ENCODE results near the gene SCARB1. TPM values are rescaled to one million over a fixed set of nuclear protein-coding genes. Genes with fewer than 3 reads are reported as not detected.
A peak's percentile ranks its signal among the peaks of the same experiment; 100 is the strongest.

The SCARB1 gene
- total RNA-seq, 4 donors from 2014 or later = 2.1 to 37.0 (median 9.6) TPM

- Histone ChIP-seq H3K9me3 (no peaks in the 10 kb centered on the region), H3K27ac (peak overlapping the region; percentile 92), H3K4me3 (no peak overlapping the region), H3K4me1 (peaks cover 11 to 19% of the 10 kb centered on the region in 2 donors), H3K27me3 (no peaks in the 10 kb centered on the region), H3K36me3 (no peaks in the 10 kb centered on the region)
- TF ChIP-seq, protein P1, sequence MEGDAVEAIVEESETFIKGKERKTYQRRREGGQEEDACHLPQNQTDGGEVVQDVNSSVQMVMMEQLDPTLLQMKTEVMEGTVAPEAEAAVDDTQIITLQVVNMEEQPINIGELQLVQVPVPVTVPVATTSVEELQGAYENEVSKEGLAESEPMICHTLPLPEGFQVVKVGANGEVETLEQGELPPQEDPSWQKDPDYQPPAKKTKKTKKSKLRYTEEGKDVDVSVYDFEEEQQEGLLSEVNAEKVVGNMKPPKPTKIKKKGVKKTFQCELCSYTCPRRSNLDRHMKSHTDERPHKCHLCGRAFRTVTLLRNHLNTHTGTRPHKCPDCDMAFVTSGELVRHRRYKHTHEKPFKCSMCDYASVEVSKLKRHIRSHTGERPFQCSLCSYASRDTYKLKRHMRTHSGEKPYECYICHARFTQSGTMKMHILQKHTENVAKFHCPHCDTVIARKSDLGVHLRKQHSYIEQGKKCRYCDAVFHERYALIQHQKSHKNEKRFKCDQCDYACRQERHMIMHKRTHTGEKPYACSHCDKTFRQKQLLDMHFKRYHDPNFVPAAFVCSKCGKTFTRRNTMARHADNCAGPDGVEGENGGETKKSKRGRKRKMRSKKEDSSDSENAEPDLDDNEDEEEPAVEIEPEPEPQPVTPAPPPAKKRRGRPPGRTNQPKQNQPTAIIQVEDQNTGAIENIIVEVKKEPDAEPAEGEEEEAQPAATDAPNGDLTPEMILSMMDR (IDR thresholded peaks at IDR 0.05) = no peak
- TF ChIP-seq POLR2A (IDR thresholded peaks at IDR 0.05) = no peak
- no peak for DNase-seq
- intact Hi-C loops (cut with DNase I; ENCODE audit: low total_unique reads) = no loop called here
These were observed 120.0 kb downstream of the SCARB1 start for GRCh38 chr12:124743479-124744272.

- H3K27ac ChIP-seq = peak overlapping the region; percentile 92
These were observed 121.0 kb downstream of the SCARB1 start for GRCh38 chr12:124742678-124743077.

GRCh38 chr12:124742111-124742510 is 121.6 kb downstream of the SCARB1 start:
- no peak for DNase-seq
- TF ChIP-seq POLR2A (IDR thresholded peaks at IDR 0.05) = no peak
- TF ChIP-seq, protein P1 (IDR thresholded peaks at IDR 0.05) = no peak
- Histone ChIP-seq H3K4me3 (no peak overlapping the region), H3K4me1 (peaks cover 10 to 17% of the 10 kb centered on the region in 2 donors), H3K9me3 (no peaks in the 10 kb centered on the region), H3K27ac (peak overlapping the region; percentile 92), H3K27me3 (no peaks in the 10 kb centered on the region), H3K36me3 (no peaks in the 10 kb centered on the region)
- intact Hi-C loops (cut with DNase I; ENCODE audit: low total_unique reads) = no loop called here

More at GRCh38 chr12:124742678-124743077, 121.0 kb downstream of the SCARB1 start:
- no peak for TF ChIP-seq POLR2A (IDR thresholded peaks at IDR 0.05)
- TF ChIP-seq, protein P1 (IDR thresholded peaks at IDR 0.05) = no peak
- no peak overlapping the region for H3K4me3 ChIP-seq
- peaks cover 11 to 19% of the 10 kb centered on the region in 2 donors for H3K4me1 ChIP-seq
- H3K27me3 ChIP-seq = no peaks in the 10 kb centered on the region
- no peak for DNase-seq
- H3K36me3 ChIP-seq = no peaks in the 10 kb centered on the region
- no peaks in the 10 kb centered on the region for H3K9me3 ChIP-seq
- intact Hi-C loops (cut with DNase I; ENCODE audit: low total_unique reads) = no loop called here

DNA sequence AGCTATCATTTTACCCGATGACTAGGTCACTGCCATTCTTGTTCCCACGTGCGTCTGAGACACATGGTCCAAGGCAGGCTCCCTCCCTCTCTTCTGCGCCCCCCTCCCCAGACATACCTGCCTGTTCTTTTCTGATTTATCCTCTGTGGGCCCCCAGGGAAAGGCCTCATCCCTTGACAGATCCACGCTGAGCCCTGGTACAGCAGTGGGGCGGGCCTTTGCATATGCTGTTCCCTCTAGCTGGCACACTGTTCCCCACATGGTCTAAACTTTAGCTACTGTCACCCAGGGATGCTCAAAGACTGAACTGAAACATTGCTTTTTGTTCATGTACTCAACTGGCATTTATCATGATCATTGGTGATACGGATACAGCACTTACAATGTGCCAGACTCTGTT is 122.5 kb downstream of the SCARB1 start:
- Histone ChIP-seq H3K4me3 (no peak overlapping the region), H3K36me3 (no peaks in the 10 kb centered on the region), H3K4me1 (peaks cover under 1 to 8% of the 10 kb centered on the region in 2 donors), H3K27ac (peak overlapping the region; percentile 45 to 67), H3K9me3 (no peaks in the 10 kb centered on the region), H3K27me3 (no peaks in the 10 kb centered on the region)
- intact Hi-C loops (cut with DNase I; ENCODE audit: low total_unique reads) = no loop called here
- no peak for DNase-seq
- no peak for TF ChIP-seq POLR2A (IDR thresholded peaks at IDR 0.05)
- TF ChIP-seq, protein P1 (IDR thresholded peaks at IDR 0.05) = no peak

DNA sequence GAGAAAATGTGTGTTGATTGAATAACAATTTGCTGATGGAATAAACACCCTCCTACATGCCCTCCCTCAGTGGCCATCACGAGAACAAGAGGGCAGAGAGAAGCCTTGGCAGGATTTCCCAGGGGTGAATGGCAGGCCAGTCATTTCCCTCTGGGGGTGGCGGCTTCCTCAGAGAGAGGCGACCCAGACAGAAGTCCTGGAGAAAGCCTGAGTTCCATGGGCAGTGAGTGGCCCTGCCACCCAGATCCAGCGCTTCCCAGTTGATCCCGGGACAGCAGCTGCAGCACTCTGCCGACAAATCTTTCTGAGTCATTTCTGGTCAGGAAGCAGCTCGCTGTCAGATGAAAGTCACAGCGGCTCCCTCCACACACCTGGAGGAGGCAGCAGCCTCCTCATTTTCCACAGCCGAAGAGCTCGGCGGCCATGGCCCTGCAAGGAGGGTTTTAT is 123.0 kb downstream of the SCARB1 start:
- Histone ChIP-seq H3K36me3 (no peaks in the 10 kb centered on the region), H3K9me3 (no peaks in the 10 kb centered on the region), H3K4me3 (no peak overlapping the region), H3K4me1 (peaks cover 0 to 6% of the 10 kb centered on the region in 2 donors), H3K27ac (peak overlapping the region; percentile 45 to 67), H3K27me3 (no peaks in the 10 kb centered on the region)
- intact Hi-C loops (cut with DNase I; ENCODE audit: low total_unique reads) = no loop called here
- TF ChIP-seq, protein P1 (IDR thresholded peaks at IDR 0.05) = peak; percentile 8 to 46 (median 14)
- no peak for TF ChIP-seq POLR2A (IDR thresholded peaks at IDR 0.05)
- DNase-seq = no peak
